BLaER1 (cell line): Measurements from ENCODE around the gene PDZRN3.

Experiments used
- H3K27ac ChIP-seq: shearing (Covaris generic); formaldehyde crosslinking; 2 replicates; pipeline ENCODE4 v1.8.1; 2022
- H3K27me3 ChIP-seq: shearing (Covaris generic); formaldehyde crosslinking; 2 replicates; pipeline ENCODE4 v1.8.1; 2022
- H3K36me3 ChIP-seq: shearing (Covaris generic); formaldehyde crosslinking; 2 replicates; pipeline ENCODE4 v1.8.1; 2022
- H3K4me1 ChIP-seq: shearing (Covaris generic); formaldehyde crosslinking; 2 replicates; pipeline ENCODE4 v1.8.1; 2022
- H3K4me2 ChIP-seq: shearing (Covaris generic); formaldehyde crosslinking; 2 replicates; pipeline ENCODE4 v1.8.1; 2022
- H3K4me3 ChIP-seq: shearing (Covaris generic); formaldehyde crosslinking; 2 replicates; pipeline ENCODE4 v1.8.1; 2022
- H3K9ac ChIP-seq: shearing (Covaris generic); formaldehyde crosslinking; 2 replicates; pipeline ENCODE4 v1.8.1; 2022
- H3K9me3 ChIP-seq: shearing (Covaris generic); formaldehyde crosslinking; 2 replicates; pipeline ENCODE4 v1.8.1; 2022
- H4K20me1 ChIP-seq: shearing (Covaris generic); formaldehyde crosslinking; 2 replicates; pipeline ENCODE4 v1.8.1; 2022
- Cebpa-rat ChIP-seq: shearing (Covaris generic); IDR thresholded peaks from 2 replicates; pipeline ENCODE4 v1.8.1; 2022

Gene PDZRN3

GRCh38 chr3:73536336-73536895 lies 88.3 kb downstream of the PDZRN3 start:
- peaks cover 3% of the 10 kb centered on the region; the same call in 1 of the 2 replicates for H3K9me3 ChIP-seq
- no peaks in the 10 kb centered on the region for H3K36me3 ChIP-seq
- H3K4me3 ChIP-seq: no peak overlapping the region
- H3K27me3 ChIP-seq: no peaks in the 10 kb centered on the region
- no peak overlapping the region for H3K9ac ChIP-seq
- no peaks in the 10 kb centered on the region for H4K20me1 ChIP-seq
- H3K4me1 ChIP-seq: no peaks in the 10 kb centered on the region
- no peak for TF ChIP-seq Cebpa-rat
- no peak overlapping the region for H3K27ac ChIP-seq
- H3K4me2 ChIP-seq: no peak overlapping the region

- Histone ChIP-seq H3K9ac (no peak overlapping the region), H3K27ac (no peak overlapping the region), H3K4me1 (no peaks in the 10 kb centered on the region), H3K4me2 (no peak overlapping the region), H4K20me1 (no peaks in the 10 kb centered on the region), H3K4me3 (no peak overlapping the region), H3K9me3 (peaks cover 3% of the 10 kb centered on the region; the same call in 1 of the 2 replicates), H3K36me3 (no peaks in the 10 kb centered on the region), H3K27me3 (no peaks in the 10 kb centered on the region)
- TF ChIP-seq Cebpa-rat: no peak
These were observed 88.8 kb downstream of the PDZRN3 start for GRCh38 chr3:73535931-73536330.

DNA sequence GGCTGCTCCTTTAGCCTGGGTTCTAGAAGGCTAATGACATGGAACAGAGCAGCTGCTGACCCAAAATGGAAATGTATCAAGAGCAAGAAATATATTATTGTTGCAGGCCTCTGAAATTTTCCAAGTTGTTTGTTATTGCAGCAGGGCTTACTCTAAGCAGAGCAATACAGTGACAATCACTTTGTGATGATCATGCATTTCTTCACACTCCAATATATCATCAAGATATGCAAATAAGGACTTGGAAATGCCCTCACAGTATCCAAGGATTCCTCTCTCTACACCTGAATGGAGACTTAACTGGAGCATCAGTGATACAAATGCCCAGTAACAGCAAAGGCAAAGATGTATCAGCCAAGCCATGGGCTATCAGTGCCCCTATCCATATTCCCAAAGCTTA lies 89.6 kb downstream of the PDZRN3 start:
- Histone ChIP-seq H3K36me3 (no peaks in the 10 kb centered on the region), H3K27me3 (no peaks in the 10 kb centered on the region), H4K20me1 (no peaks in the 10 kb centered on the region), H3K9me3 (no peaks in the 10 kb centered on the region), H3K4me2 (no peak overlapping the region), H3K9ac (no peak overlapping the region), H3K27ac (no peak overlapping the region), H3K4me3 (no peak overlapping the region), H3K4me1 (no peaks in the 10 kb centered on the region)
- no peak for TF ChIP-seq Cebpa-rat

DNA sequence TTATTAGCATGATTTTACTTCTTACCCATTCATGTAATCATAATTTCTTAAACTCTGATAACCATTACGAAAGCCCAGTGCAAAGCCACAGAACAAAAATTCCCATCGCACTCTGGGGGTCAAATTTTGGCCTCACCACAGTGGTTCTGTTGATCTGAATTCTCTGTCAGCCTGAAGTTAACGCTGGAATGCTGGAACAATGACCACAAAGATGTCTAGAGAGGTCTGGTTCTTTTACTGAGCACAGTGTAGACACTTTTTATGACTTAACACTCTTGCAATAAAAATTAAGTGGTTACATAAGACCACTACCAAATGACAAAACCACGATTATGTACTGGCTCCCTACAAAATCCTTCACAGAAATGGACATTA lies 94.7 kb downstream of the PDZRN3 start:
- H3K9me3 ChIP-seq: no peaks in the 10 kb centered on the region
- H3K4me2 ChIP-seq: no peak overlapping the region
- H3K4me1 ChIP-seq: no peaks in the 10 kb centered on the region
- no peak overlapping the region for H3K4me3 ChIP-seq
- no peak overlapping the region for H3K9ac ChIP-seq
- H4K20me1 ChIP-seq: no peaks in the 10 kb centered on the region
- TF ChIP-seq Cebpa-rat: no peak
- H3K36me3 ChIP-seq: no peaks in the 10 kb centered on the region
- no peaks in the 10 kb centered on the region for H3K27me3 ChIP-seq
- no peak overlapping the region for H3K27ac ChIP-seq

- no peak overlapping the region for H3K4me2 ChIP-seq
- H3K27ac ChIP-seq: no peak overlapping the region
- H3K4me1 ChIP-seq: no peaks in the 10 kb centered on the region
- no peak for TF ChIP-seq Cebpa-rat
- no peak overlapping the region for H3K4me3 ChIP-seq
- no peak overlapping the region for H3K9ac ChIP-seq
- no peaks in the 10 kb centered on the region for H3K36me3 ChIP-seq
- H3K9me3 ChIP-seq: no peaks in the 10 kb centered on the region
- H3K27me3 ChIP-seq: no peaks in the 10 kb centered on the region
- H4K20me1 ChIP-seq: no peaks in the 10 kb centered on the region
These were observed 95.3 kb downstream of the PDZRN3 start for GRCh38 chr3:73529308-73530021.

DNA sequence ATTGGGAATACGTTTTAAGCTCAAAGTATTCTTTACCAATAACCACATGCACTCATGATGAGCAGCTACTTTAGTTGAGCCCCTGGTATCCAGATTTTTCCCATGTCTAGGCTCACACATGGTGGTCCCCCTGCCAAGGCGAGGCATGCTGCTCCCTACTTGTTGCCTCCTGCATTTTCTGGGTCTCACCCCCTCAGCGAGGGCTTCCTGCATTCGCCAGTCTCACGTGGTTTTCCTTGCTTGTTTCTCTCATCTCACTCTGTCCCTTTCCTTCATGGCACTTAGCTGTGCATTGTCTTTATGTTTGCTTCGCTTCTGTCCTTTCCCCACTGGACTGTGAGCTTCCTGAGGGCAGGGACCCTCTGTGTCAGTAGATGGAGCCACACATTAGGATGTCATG lies 99.2 kb downstream of the PDZRN3 start:
- no peaks in the 10 kb centered on the region for H3K4me1 ChIP-seq
- TF ChIP-seq Cebpa-rat: no peak

DNA sequence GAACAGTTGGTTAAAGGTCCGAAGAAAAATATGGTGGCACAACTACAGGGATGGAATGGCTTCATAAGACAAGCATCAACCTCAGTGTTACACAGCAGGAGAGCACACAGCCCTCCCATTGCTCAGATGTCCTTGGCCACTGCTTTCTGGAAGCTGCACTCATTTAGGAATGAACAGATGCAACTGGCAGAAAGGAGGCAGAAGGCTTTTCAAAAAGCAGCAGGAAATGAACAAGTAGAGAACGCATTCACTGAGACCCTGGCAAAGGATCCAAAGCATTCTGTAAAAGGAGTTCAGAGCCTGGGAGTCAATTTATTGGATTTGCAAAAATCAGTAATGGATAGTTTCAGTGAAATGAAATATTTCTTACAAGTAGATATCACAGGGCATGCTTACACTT lies 101.1 kb downstream of the PDZRN3 start:
- H3K36me3 ChIP-seq: no peaks in the 10 kb centered on the region
- H3K4me3 ChIP-seq: no peak overlapping the region
- no peak overlapping the region for H3K27ac ChIP-seq
- no peak for TF ChIP-seq Cebpa-rat
- no peaks in the 10 kb centered on the region for H3K27me3 ChIP-seq
- no peak overlapping the region for H3K9ac ChIP-seq
- no peaks in the 10 kb centered on the region for H3K4me1 ChIP-seq
- H4K20me1 ChIP-seq: no peaks in the 10 kb centered on the region
- peaks cover 4% of the 10 kb centered on the region for H3K9me3 ChIP-seq
- no peak overlapping the region for H3K4me2 ChIP-seq

More for the DNA sequence above, 99.2 kb downstream of the PDZRN3 start:
- Histone ChIP-seq H3K27me3 (no peaks in the 10 kb centered on the region), H3K27ac (no peak overlapping the region), H3K9ac (no peak overlapping the region), H4K20me1 (no peaks in the 10 kb centered on the region), H3K4me3 (no peak overlapping the region), H3K9me3 (peaks cover 4% of the 10 kb centered on the region), H3K36me3 (no peaks in the 10 kb centered on the region), H3K4me2 (no peak overlapping the region)

DNA sequence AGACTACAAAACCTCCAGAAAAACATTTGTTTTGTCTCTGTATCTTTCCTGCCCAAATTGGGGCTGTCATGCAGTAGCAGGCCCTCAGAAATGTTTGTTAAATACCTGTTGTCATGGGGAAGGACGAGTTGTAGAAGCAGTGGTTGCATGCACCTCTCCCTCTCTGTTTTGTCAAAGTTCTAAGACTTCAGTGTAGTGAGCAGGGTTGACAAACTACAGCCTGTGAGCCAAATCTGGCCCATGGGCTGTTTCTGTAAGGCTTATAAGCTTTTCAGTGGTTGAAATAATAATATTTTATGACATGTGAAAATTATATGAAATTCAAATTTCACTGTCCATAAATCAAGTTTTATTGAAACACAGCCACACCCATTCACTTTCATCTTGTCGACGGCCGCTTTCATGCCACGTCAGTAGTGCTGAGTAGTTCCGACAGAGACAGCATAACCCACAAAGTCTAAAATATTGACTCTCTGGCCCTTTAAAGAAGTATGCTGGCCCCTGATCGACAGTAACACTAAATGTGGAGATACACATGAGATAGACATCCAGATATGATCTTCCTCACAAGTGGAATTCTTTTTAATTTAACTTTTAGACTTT lies 102.9 kb downstream of the PDZRN3 start:
- no peak overlapping the region for H3K4me3 ChIP-seq
- H3K9ac ChIP-seq: no peak overlapping the region
- TF ChIP-seq Cebpa-rat: no peak
- no peak overlapping the region for H3K4me2 ChIP-seq
- H3K9me3 ChIP-seq: peaks cover 4% of the 10 kb centered on the region
- no peaks in the 10 kb centered on the region for H3K27me3 ChIP-seq
- H3K27ac ChIP-seq: no peak overlapping the region
- no peaks in the 10 kb centered on the region for H3K36me3 ChIP-seq
- no peaks in the 10 kb centered on the region for H4K20me1 ChIP-seq
- peaks cover 6% of the 10 kb centered on the region; the same call in 1 of the 2 replicates for H3K4me1 ChIP-seq

DNA sequence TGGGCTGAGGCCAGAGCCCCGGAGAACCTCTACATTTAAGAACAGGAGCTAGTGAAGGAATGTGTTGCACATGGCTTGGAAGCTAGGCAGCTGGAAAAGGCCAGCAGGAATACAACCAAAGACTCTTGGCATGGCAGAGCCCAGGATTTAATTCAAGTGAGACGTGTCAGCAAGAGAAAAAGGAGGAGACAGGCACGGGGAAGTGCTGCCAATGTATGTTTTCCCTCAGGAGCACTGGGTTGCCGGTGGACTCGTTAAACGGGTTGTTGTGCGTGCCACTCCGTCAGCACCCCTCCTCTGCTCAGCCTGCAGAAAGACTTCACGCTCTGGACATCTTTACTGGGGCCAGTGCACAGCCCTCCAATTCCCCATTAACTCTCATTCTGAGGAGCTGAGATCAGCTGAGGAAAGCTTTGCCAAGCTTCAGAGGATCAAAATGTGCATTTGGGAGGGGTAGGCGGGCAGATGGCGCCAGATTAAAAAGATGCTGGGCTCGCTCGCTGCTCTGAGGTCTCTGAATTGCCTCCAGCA lies 103.7 kb downstream of the PDZRN3 start:
- Histone ChIP-seq H3K4me3 (no peak overlapping the region), H3K4me2 (no peak overlapping the region), H3K9me3 (peaks cover 4% of the 10 kb centered on the region), H3K27me3 (no peaks in the 10 kb centered on the region), H3K4me1 (peaks cover 6% of the 10 kb centered on the region; the same call in 1 of the 2 replicates), H4K20me1 (no peaks in the 10 kb centered on the region), H3K27ac (no peak overlapping the region), H3K9ac (no peak overlapping the region), H3K36me3 (no peaks in the 10 kb centered on the region)
- no peak for TF ChIP-seq Cebpa-rat

GRCh38 chr3:73516631-73517030 lies 108.1 kb downstream of the PDZRN3 start:
- Histone ChIP-seq H3K9me3 (no peaks in the 10 kb centered on the region), H3K36me3 (no peaks in the 10 kb centered on the region), H3K9ac (no peak overlapping the region), H3K27me3 (no peaks in the 10 kb centered on the region), H4K20me1 (no peaks in the 10 kb centered on the region), H3K4me1 (peaks cover 19% of the 10 kb centered on the region), H3K4me3 (no peak overlapping the region), H3K4me2 (no peak overlapping the region), H3K27ac (no peak overlapping the region)
- no peak for TF ChIP-seq Cebpa-rat
